K562 (cell line): ENCODE data around the gene FYTTD1. TPM values are rescaled to one million over a fixed set of nuclear protein-coding genes. Genes with fewer than 3 reads are reported as not detected.

Experiments
- ATAC-seq: fragments of 200-7000 bp; cut with Tn5 transposase; 3 replicates; pipeline ENCODE4 v1.9.1; 2020; ENCODE audit warnings: moderate library complexity
- BruUV-seq: library from RNA; stranded (reverse); fragments of 400-500 nt; replicated peaks from 2 replicates; lab custom pipeline; 2021; lab: Mats Ljungman, UMichigan
- CTCF ChIA-PET: fragments of 300-600 bp; formaldehyde crosslinking; extraction: SDS; loops from one replicate; lab custom pipeline; 2021; ENCODE audit warnings: low intra/inter-chr PET ratio; lab: Yijun Ruan, JAX
- POLR2A ChIA-PET: fragments of 300-600, 350-650 bp; sonication (Branson Sonifier 250); formaldehyde crosslinking; extraction: SDS; loops from one replicate; lab custom pipeline; 2021; ENCODE audit warnings: antibody characterized with exemption, inconsistent platforms; lab: Yijun Ruan, JAX
- DNase-seq, 4 experiments: peaks; one replicate each; pipeline versions ENCODE4 v3.0.0 to v3.0.0-alpha.2; 2011 to 2018; ENCODE audit warnings: low spot score in 3 of 4, mixed read lengths in 3 of 4; ENCODE audit errors: extremely low read depth in 1 of 4
- FAIRE-seq: peaks from 2 replicates; lab custom pipeline; 2011; peaks lifted over from hg19 to GRCh38; lab: Jason Lieb, UNC
- H2AFZ ChIP-seq: 2 replicates; pipeline ENCODE4 v1.6.0; 2011; ENCODE audit warnings: low read depth, low read length, control low read depth, inconsistent platforms
- H3K27ac ChIP-seq: fragments of 200-600 bp; 3 replicates; pipeline ENCODE4 v1.8.0; 2011; ENCODE audit warnings: low read depth, mild to moderate bottlenecking, control low read depth, inconsistent platforms, low read length, moderate library complexity, mixed read lengths; ENCODE audit errors: extremely low read depth
- H3K27me3 ChIP-seq, 2 experiments: fragments of 300-600 bp in 1 of 2; 2 replicates in 1 of 2; 3 replicates in 1 of 2; pipeline versions ENCODE4 v1.6.0 to v1.8.0; 2011; ENCODE audit warnings: inconsistent platforms in 2 of 2, low read length in 2 of 2, mild to moderate bottlenecking in 1 of 2, mixed read lengths in 1 of 2, moderate library complexity in 1 of 2; ENCODE audit not compliant: control insufficient read depth in 2 of 2, insufficient read depth in 2 of 2
- H3K36me3 ChIP-seq: fragments of 300-600 bp; 3 replicates; pipeline ENCODE4 v1.8.0; 2011; ENCODE audit warnings: mild to moderate bottlenecking, low read length, inconsistent platforms; ENCODE audit not compliant: control insufficient read depth, insufficient read depth
- H3K4me1 ChIP-seq, 2 experiments: fragments of 200-600 bp in 1 of 2; replicated peaks in 1 of 2; 2 replicates in 1 of 2; 3 replicates in 1 of 2; pipeline versions ENCODE4 v1.5.1 to v1.8.0; 2011; ENCODE audit warnings: inconsistent platforms in 2 of 2, low read length in 2 of 2, mild to moderate bottlenecking in 1 of 2, mixed read lengths in 1 of 2, moderate library complexity in 1 of 2; ENCODE audit not compliant: control insufficient read depth in 2 of 2, insufficient read depth in 2 of 2
- H3K4me2 ChIP-seq: 2 replicates; pipeline ENCODE4 v1.6.1; 2011; ENCODE audit warnings: low read length, control low read depth, inconsistent platforms, mixed read lengths; ENCODE audit not compliant: insufficient read depth
- H3K4me3 ChIP-seq: fragments of 200-600 bp; sonication (generic), shearing (Covaris generic); 2 replicates; pipeline ENCODE4 v1.5.1; 2016; ENCODE audit warnings: control low read depth, inconsistent platforms
- H3K79me2 ChIP-seq: fragments of 200-600 bp; 3 replicates; pipeline ENCODE4 v1.8.0; 2011; ENCODE audit warnings: low read length, inconsistent platforms; ENCODE audit not compliant: control insufficient read depth, insufficient read depth
- H3K9ac ChIP-seq, 2 experiments: 2 replicates each; pipeline versions ENCODE4 v1.6.0 to v1.6.1; 2011; ENCODE audit warnings: low read depth in 2 of 2, low read length in 2 of 2, control low read depth in 1 of 2, inconsistent platforms in 1 of 2, mild to moderate bottlenecking in 1 of 2, mixed read lengths in 1 of 2; ENCODE audit not compliant: insufficient read depth in 1 of 2
- H3K9me1 ChIP-seq: one replicate; pipeline ENCODE4 v1.6.0; 2011; ENCODE audit warnings: inconsistent platforms, mild to moderate bottlenecking, low read length, moderate library complexity; ENCODE audit not compliant: control insufficient read depth, insufficient read depth
- H3K9me3 ChIP-seq: replicated peaks from 2 replicates; pipeline ENCODE4 v1.5.1; 2011; ENCODE audit warnings: low read depth, low read length, inconsistent platforms; ENCODE audit not compliant: control insufficient read depth, insufficient read depth
- H4K20me1 ChIP-seq: replicated peaks from 2 replicates; pipeline ENCODE4 v1.6.1; 2011; ENCODE audit warnings: low read length, inconsistent platforms, mixed read lengths; ENCODE audit not compliant: control insufficient read depth, insufficient read depth
- MAFK ChIP-seq: IDR thresholded peaks from 2 replicates; pipeline ENCODE4 v1.6.1; 2011; ENCODE audit warnings: low read length, improper control_type of control experiment
- NRF1 ChIP-seq, 2 experiments: fragments of 450-650 bp; IDR thresholded peaks in 1 of 2; conservative IDR thresholded peaks in 1 of 2; 2 replicates each; pipeline ENCODE4 v1.6.1; 2014; ENCODE audit warnings: mild to moderate bottlenecking in 2 of 2
- ZBTB33 ChIP-seq: sonication (generic); formaldehyde crosslinking; IDR thresholded peaks from 2 replicates; pipeline ENCODE4 v1.8.1; 2023; ENCODE audit warnings: mild to moderate bottlenecking, missing genetic modification reagents
- WGBS: fragments of 100-300 bp; shearing (Covaris generic); methylation state at CpG from one replicate; pipeline ENCODE4 v1.1.6; 2016; ENCODE audit warnings: low coverage, mixed read lengths; ENCODE audit not compliant: insufficient coverage; ENCODE audit errors: missing lambda C conversion rate; 5-methylcytosine and 5-hydroxymethylcytosine counted together
- in situ Hi-C: fragments of 300-500 bp; cut with MboI; formaldehyde crosslinking; loops from 4 replicates; pipeline ENCODE4 v1.15.0; 2018; ENCODE audit warnings: inconsistent platforms, mixed read lengths
- intact Hi-C: fragments of 100-400 bp; cut with micrococcal nuclease; formaldehyde crosslinking; loops from 2 replicates; pipeline ENCODE4 v1.14.2; 2022
- polyA plus RNA-seq, 8 experiments: library from polyadenylated mRNA; depleted of rRNA in 4 of 8; stranded (reverse) in 5 of 8; unstranded in 3 of 8; fragments of >200 nt; fragmentation: Nextera tagmentation in 2 of 8; fragmentation: Illumina TruSeq in 1 of 8; extraction: Ambion mirVana in 2 of 8; extraction: Trizol in 1 of 8; gene quantifications; 2 replicates each; pipeline versions ENCODE4 v1.2.1 to v1.2.3, GENCODE V29; 2011 to 2014; ENCODE audit warnings: inconsistent platforms in 1 of 8, missing spikeins in 1 of 8
- total RNA-seq, 7 experiments: library from RNA; depleted of rRNA in 6 of 7; stranded (reverse); fragments of >200 nt in 6 of 7; fragmentation: Illumina TruSeq in 2 of 7; extraction: Trizol in 2 of 7; gene quantifications; 2 replicates each; pipeline versions ENCODE4 v1.2.1 to v1.2.3, GENCODE V29; 2011 to 2021; ENCODE audit warnings: low replicate concordance in 1 of 7

FYTTD1 gene
- total and polyA plus RNA-seq, 9 of the 15 experiments (the other 6 are each of a cell fraction or from before 2014, with no cell fraction given) = 35.7 to 106 (median 76.3) TPM

DNA sequence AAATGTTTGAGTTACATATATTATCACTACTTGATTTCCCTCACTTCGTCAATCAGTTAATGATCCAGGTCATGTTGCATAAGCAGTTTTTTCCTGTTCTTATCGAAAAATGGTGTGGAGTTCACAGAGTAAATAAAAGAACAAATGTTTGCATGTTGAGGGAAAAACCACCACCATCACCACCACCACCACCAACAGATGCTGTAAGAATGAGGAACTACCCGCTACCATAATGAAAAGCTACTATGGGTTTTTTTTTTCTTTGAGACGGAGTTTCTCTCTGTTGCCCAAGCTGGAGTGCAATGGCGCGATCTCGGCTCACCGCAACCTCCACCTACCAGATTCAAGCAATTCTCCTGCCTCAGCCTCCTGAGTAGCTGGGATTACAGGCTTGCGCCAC, 40.5 kb upstream of the FYTTD1 start:
- no TSS peak for BruUV-seq
- WGBS = 92% methylated on average over 9 of the region's 9 CpGs
- no peak for DNase-seq

More for the DNA sequence above, 40.5 kb upstream of the FYTTD1 start:
- H3K79me2 ChIP-seq = no peaks in the 10 kb centered on the region
- TF ChIP-seq NRF1 (conservative IDR thresholded peaks at IDR 0.05 in 1 of 2, IDR thresholded peaks at IDR 0.05 in 1 of 2) (no peak), ZBTB33 (CRISPR knock-in tag) (peak; percentile 74), MAFK (no peak)
- H3K4me1 ChIP-seq = peaks cover 0 to 4% of the 10 kb centered on the region in 2 experiments; a peak in 1 of 5 replicates
- no peaks in the 10 kb centered on the region for H4K20me1 ChIP-seq
- H3K27me3 ChIP-seq = no peaks in the 10 kb centered on the region
- CTCF ChIA-PET = no interaction called here
- in situ Hi-C loops (no loop called here), intact Hi-C loops (no loop called here)
- H2AFZ ChIP-seq = no peak overlapping the region
- peaks cover 17% of the 10 kb centered on the region; the same call in 2 of the 3 replicates for H3K36me3 ChIP-seq
- H3K4me2 ChIP-seq = no peak overlapping the region
- ATAC-seq = no peak
- no peak overlapping the region for H3K9ac ChIP-seq
- no peak overlapping the region for H3K4me3 ChIP-seq
- POLR2A ChIA-PET = no interaction called here
- no peaks in the 10 kb centered on the region for H3K9me3 ChIP-seq
- no peak for FAIRE-seq
- no peak overlapping the region for H3K27ac ChIP-seq
- no peaks in the 10 kb centered on the region for H3K9me1 ChIP-seq
